GOT3 (cell line): ENCODE data around the gene CEP63.

ENCODE experiments used
- DNase-seq: peaks from one replicate; lab custom pipeline; 2025; ENCODE audit warnings: mixed read lengths; lab: John Stamatoyannopoulos, UW

CEP63 gene

GRCh38 chr3:134468519-134468918 is 17.3 kb upstream of the CEP63 start:
- no peak for DNase-seq

GRCh38 chr3:134471521-134472193 is 14.2 kb upstream of the CEP63 start:
- DNase-seq, result no peak

GRCh38 chr3:134472831-134473230 is 13.0 kb upstream of the CEP63 start:
- DNase-seq, result no peak

- peak; percentile 58 for DNase-seq
Observed at GRCh38 chr3:134473868-134474546, 11.8 kb upstream of the CEP63 start.

- DNase-seq, result no peak
Observed at GRCh38 chr3:134474956-134475355, 10.9 kb upstream of the CEP63 start.

GRCh38 chr3:134476306-134476705 is 9.6 kb upstream of the CEP63 start:
- no peak for DNase-seq

GRCh38 chr3:134477002-134477401 is 8.9 kb upstream of the CEP63 start:
- no peak for DNase-seq

GRCh38 chr3:134477938-134478337 is 7.9 kb upstream of the CEP63 start:
- no peak for DNase-seq

- DNase-seq, result no peak
Observed at GRCh38 chr3:134480546-134480945, 5.3 kb upstream of the CEP63 start.

- no peak for DNase-seq
Observed at GRCh38 chr3:134481166-134481565, 4.7 kb upstream of the CEP63 start.

GRCh38 chr3:134482622-134483021 is 3.2 kb upstream of the CEP63 start:
- DNase-seq, result no peak

- DNase-seq, result no peak
Observed at GRCh38 chr3:134483195-134483900, 2.5 kb upstream of the CEP63 start.

- no peak for DNase-seq
Observed at GRCh38 chr3:134485075-134485717, 661 bp upstream of the CEP63 start.

- no peak for DNase-seq
Observed at GRCh38 chr3:134486577-134487041, 752 bp downstream of the CEP63 start.

- no peak for DNase-seq
Observed at GRCh38 chr3:134487406-134487805, 1.5 kb downstream of the CEP63 start.

- no peak for DNase-seq
Observed at GRCh38 chr3:134494495-134494894, 8.6 kb downstream of the CEP63 start.

GRCh38 chr3:134495980-134496379 is 10.1 kb downstream of the CEP63 start:
- DNase-seq, result no peak

- no peak for DNase-seq
Observed at GRCh38 chr3:134496471-134497071, 10.7 kb downstream of the CEP63 start.

- no peak for DNase-seq
Observed at GRCh38 chr3:134503266-134503665, 17.4 kb downstream of the CEP63 start.

- DNase-seq, result no peak
Observed at GRCh38 chr3:134504132-134504531, 18.3 kb downstream of the CEP63 start.

GRCh38 chr3:134505485-134505884 is 19.6 kb downstream of the CEP63 start:
- no peak for DNase-seq

- DNase-seq, result no peak
Observed at GRCh38 chr3:134511500-134511899, 25.6 kb downstream of the CEP63 start.
